OCI-LY7 (cell line): ENCODE results near the gene LMNTD2. TPM values are rescaled to one million over a fixed set of nuclear protein-coding genes. Genes with fewer than 3 reads are reported as not detected.

Experiments used
- BruUV-seq: library from RNA; stranded (reverse); fragments of 400-500 nt; replicated peaks from 2 replicates; lab custom pipeline; 2021; lab: Mats Ljungman, UMichigan
- CTCF ChIA-PET: fragments of 300-600 bp; sonication (Branson Sonifier 250); formaldehyde crosslinking; loops from one replicate; lab custom pipeline; 2022; ENCODE audit warnings: antibody characterized with exemption; ENCODE audit not compliant: unreplicated experiment; lab: Charles Lee
- POLR2A ChIA-PET: fragments of 300-600 bp; sonication (Branson Sonifier 250); formaldehyde crosslinking; loops from one replicate; lab custom pipeline; 2022; ENCODE audit warnings: antibody characterized with exemption; lab: Charles Lee
- DNase-seq: peaks from one replicate; pipeline ENCODE4 v3.0.0-alpha.2; 2015; ENCODE audit warnings: low spot score
- H2AFZ ChIP-seq: fragments of 200-600 bp; sonication (generic), shearing (Covaris generic); 2 replicates; pipeline ENCODE4 v1.6.1; 2014; ENCODE audit warnings: mild to moderate bottlenecking, antibody characterized with exemption, low read length, moderate library complexity
- H3K27ac ChIP-seq: fragments of 200-600 bp; sonication (generic); 2 replicates; pipeline ENCODE4 v1.5.1; 2014; ENCODE audit warnings: mixed run types, low read depth, mild to moderate bottlenecking, moderate library complexity, low read length, inconsistent platforms; ENCODE audit not compliant: poor library complexity, severe bottlenecking
- H3K36me3 ChIP-seq: fragments of 200-600 bp; sonication (generic); 2 replicates; pipeline ENCODE4 v1.6.1; 2014; ENCODE audit warnings: mild to moderate bottlenecking, antibody characterized with exemption, low read length, moderate library complexity, mixed read lengths; ENCODE audit not compliant: insufficient read depth
- H3K4me1 ChIP-seq: fragments of 200-600 bp; sonication (generic); 2 replicates; pipeline ENCODE4 v1.5.1; 2014; ENCODE audit warnings: mild to moderate bottlenecking, low read length; ENCODE audit not compliant: insufficient read depth, poor library complexity, severe bottlenecking
- H3K4me2 ChIP-seq: fragments of 200-600 bp; sonication (generic); 2 replicates; pipeline ENCODE4 v1.6.1; 2014; ENCODE audit warnings: mild to moderate bottlenecking, low read length
- H3K4me3 ChIP-seq: fragments of 200-600 bp; sonication (generic); 2 replicates; pipeline ENCODE4 v1.5.1; 2014; ENCODE audit warnings: mild to moderate bottlenecking, low read depth, low read length; ENCODE audit not compliant: poor library complexity, severe bottlenecking
- H3K79me2 ChIP-seq: fragments of 200-600 bp; sonication (generic); 2 replicates; pipeline ENCODE4 v1.6.1; 2016; ENCODE audit warnings: low read depth, mild to moderate bottlenecking, low read length, moderate library complexity, mixed read lengths; ENCODE audit not compliant: insufficient read depth
- H3K9me2 ChIP-seq: fragments of 200-600 bp; sonication (generic); 2 replicates; pipeline ENCODE4 v1.6.1; 2016; ENCODE audit warnings: mild to moderate bottlenecking, low read length, mixed read lengths; ENCODE audit not compliant: insufficient read depth
- H3K9me3 ChIP-seq: fragments of 200-600 bp; sonication (generic); 2 replicates; pipeline ENCODE4 v1.6.1; 2014; ENCODE audit warnings: mild to moderate bottlenecking, mixed run types, low read length, mixed read lengths
- H4K20me1 ChIP-seq: fragments of 200-600 bp; sonication (generic); 2 replicates; pipeline ENCODE4 v1.6.1; 2014; ENCODE audit warnings: mild to moderate bottlenecking, antibody characterized with exemption, low read length, moderate library complexity, mixed read lengths; ENCODE audit not compliant: insufficient read depth
- CTCF ChIP-seq: fragments of 200-600 bp; sonication (generic); conservative IDR thresholded peaks from 2 replicates; pipeline ENCODE4 v1.5.1; 2014; ENCODE audit warnings: mild to moderate bottlenecking, antibody characterized with exemption, low read length, moderate library complexity, mixed read lengths
- EZH2phosphoT487 ChIP-seq: fragments of 200-600 bp; sonication (generic); IDR thresholded peaks from 2 replicates; pipeline ENCODE4 v1.6.1; 2018; ENCODE audit warnings: low read depth, borderline replicate concordance, mild to moderate bottlenecking, mixed run types, antibody characterized with exemption, low read length, moderate library complexity, mixed read lengths
- intact Hi-C: fragments of 100-400 bp; cut with micrococcal nuclease; formaldehyde crosslinking; loops from one replicate; pipeline ENCODE4 v1.10.0; 2022; ENCODE audit not compliant: unreplicated experiment
- total RNA-seq, 2 experiments: library from RNA; depleted of rRNA in 1 of 2; stranded (reverse); fragments of >200 nt in 1 of 2; shearing (Covaris generic) in 1 of 2; gene quantifications; 2 replicates each; pipeline ENCODE4 v1.2.3, GENCODE V29; 2014 to 2022

Gene LMNTD2
- total RNA-seq, 2 experiments from 2014 or later = 4.7 to 17.7 TPM

- H3K4me2 ChIP-seq = no peak overlapping the region
- H3K4me1 ChIP-seq = peaks cover 24% of the 10 kb centered on the region
- no peaks in the 10 kb centered on the region for H3K36me3 ChIP-seq
- H3K4me3 ChIP-seq = no peak overlapping the region
- no peaks in the 10 kb centered on the region for H3K9me3 ChIP-seq
- DNase-seq = no peak
- no peaks in the 10 kb centered on the region for H3K79me2 ChIP-seq
- BruUV-seq = no TSS peak
- ChIA-PET POLR2A (no interaction called here), CTCF (interaction anchor here (0.6 kb wide), 1 partner anchor 217 kb away, joined by 3 read pairs; no protein-coding TSS in a partner anchor)
- no peak overlapping the region for H2AFZ ChIP-seq
- H3K9me2 ChIP-seq = no peaks in the 10 kb centered on the region
- H3K27ac ChIP-seq = no peak overlapping the region
- TF ChIP-seq CTCF (no peak), EZH2phosphoT487 (no peak)
- no peaks in the 10 kb centered on the region for H4K20me1 ChIP-seq
- intact Hi-C loops = no loop called here
Observed at GRCh38 chr11:540583-541432, 19.7 kb downstream of the LMNTD2 start.

DNA sequence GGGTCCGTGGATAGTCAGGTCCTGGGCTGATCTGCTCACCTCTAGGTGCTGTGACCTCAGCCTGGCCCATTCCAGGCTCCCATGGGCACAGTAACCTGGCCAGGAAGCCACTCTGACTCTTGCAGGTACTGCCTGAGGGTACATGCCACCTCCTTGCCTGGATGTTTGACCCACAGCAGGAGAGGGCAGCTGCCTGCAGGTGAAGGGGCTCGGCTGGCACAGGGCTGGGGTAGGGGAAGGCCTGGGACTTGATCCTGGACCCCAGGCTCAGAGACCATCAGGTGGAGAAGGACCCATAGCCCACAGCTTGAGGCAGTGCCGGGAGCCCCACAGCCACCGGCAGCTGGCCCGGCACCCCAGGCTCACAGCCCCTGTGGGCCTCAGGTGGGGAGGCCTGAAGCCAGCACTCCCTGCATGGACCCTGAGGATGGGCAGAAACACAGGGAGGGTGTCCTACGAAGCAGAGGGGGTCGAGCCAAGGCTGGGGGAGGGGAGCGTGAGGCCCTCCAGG, 20.5 kb downstream of the LMNTD2 start:
- DNase-seq = no peak
- no peaks in the 10 kb centered on the region for H3K79me2 ChIP-seq
- H3K9me3 ChIP-seq = no peaks in the 10 kb centered on the region
- ChIA-PET POLR2A (no interaction called here), CTCF (interaction anchor here (0.6 kb wide), 1 partner anchor 217 kb away, joined by 3 read pairs; no protein-coding TSS in a partner anchor)
- intact Hi-C loops = loop anchor here (5.0 kb wide), 1 partner anchor 93 kb away; no protein-coding TSS in a partner anchor
- peaks cover 24% of the 10 kb centered on the region for H3K4me1 ChIP-seq
- H3K27ac ChIP-seq = no peak overlapping the region
- H2AFZ ChIP-seq = no peak overlapping the region
- H3K36me3 ChIP-seq = no peaks in the 10 kb centered on the region
- no peak overlapping the region for H3K4me2 ChIP-seq
- TF ChIP-seq CTCF (no peak), EZH2phosphoT487 (no peak)
- H3K4me3 ChIP-seq = no peak overlapping the region
- no peaks in the 10 kb centered on the region for H3K9me2 ChIP-seq
- no peaks in the 10 kb centered on the region for H4K20me1 ChIP-seq
- no TSS peak for BruUV-seq
